GM21526 (cell line): Measurements from ENCODE around the gene ZNF345.

Source experiments
- ATAC-seq: cut with Tn5 transposase; IDR thresholded peaks from one replicate; pipeline ENCODE4 v1.9.1; 2021; ENCODE audit warnings: moderate library complexity; ENCODE audit not compliant: unreplicated experiment, low FRiP score

The ZNF345 gene

DNA sequence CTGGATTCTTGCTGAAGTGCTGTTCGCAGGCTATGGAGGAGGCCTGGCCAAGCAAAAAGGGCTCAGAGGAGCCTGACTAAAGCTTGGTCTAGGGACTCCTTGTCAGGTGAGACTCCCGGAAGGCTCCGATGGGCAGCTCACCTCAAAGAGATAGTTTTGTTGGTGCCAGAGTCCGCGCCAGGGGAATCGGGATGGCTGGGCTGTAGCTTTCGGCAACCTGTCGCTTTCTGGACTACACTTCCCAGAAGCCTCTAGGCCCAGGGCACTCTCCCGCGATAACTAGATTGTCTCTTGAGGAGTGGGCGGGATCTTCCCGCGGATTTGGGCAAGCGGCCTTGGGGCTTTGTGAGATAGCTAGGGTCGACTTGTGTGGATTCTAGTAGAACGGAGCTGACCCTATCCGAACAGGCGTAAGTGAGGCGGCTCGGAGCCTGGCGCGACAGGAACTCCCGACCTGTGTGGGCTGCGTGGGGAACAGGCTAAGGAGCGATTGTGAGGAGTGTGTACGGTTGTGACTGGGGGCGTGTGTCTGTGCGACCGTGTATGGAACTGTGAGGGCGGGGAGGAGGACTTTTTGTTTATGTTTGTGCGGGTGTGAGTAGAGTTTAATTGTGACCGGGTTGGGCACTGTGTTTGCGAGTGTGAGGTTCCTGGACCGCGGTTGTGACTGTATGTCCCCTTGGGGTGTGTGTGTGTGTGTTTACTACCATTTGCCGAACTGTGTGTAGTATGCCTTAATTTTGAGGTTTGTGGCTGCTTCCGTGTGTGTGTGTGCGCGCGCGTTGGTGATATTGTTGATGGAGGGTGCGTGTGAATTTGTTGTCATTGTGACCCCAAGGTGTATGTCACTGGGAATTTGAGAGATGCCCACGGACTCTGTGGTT is at the start of gene ZNF345:
Gene ZNF345 (plus strand): TSS at position 318 of the 884 bp plus-strand sequence. CDS start 25,955 bp downstream, outside the sequence.
- peak; percentile 75 for ATAC-seq

DNA sequence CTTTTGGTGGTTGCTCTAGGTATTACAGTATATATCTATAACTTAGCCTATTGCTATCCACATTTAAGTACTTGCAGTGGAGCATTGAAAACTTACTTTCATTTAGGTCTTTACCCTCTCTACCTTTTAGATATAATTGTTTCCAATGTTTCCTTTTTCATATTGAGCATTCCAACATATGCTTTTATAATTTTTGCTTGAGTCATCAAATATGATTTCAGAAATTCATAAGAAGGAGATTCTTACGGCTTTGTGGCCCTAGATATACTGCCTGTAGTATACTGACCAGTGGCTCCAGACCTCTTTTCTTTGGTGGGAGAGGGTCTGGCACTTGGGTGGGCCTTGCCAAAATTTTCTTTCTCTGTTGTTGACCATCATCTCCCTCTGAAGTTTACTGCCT is 45.3 kb upstream of the ZNF345 start:
- no peak for ATAC-seq

DNA sequence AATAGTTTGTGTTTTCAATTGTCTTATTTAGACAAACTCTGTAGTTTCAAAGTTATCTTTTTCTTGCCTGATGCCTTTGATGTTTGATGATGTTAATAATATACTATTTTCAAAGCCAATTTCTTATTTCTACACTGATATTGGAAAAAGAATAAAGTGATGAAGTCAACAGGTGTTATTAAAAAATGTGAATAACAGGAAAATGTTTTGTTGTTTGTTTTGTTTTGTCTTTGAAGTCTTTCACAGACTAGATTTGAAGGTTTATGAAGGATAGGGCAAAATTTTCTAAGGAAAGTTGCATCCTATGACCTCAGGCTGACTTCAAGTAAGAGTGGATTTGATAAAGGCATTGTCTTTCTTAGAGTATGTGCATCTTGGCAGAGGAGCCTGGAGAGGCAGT is 43.6 kb upstream of the ZNF345 start:
- no peak for ATAC-seq

DNA sequence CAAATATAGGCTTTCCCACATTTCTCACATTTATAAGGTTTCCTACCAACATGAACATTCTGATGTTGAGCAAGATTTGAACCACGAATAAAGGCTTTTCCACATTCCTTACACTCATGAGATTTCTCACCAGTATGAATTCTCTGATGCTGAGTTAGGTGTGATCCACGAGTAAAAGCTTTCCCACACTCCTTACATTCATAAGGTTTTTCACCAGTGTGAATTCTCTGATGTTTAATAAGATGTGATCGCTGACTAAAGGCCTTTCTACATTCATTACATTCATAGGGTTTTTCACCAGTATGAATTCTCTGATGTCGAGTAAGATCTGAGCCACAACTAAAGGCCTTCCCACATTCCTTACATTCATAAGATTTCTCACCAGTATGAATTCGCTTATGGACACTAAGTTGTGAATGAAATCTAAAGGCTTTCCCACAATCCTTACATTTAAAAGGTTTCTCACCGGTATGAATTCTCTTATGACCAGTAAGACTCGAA is 31.5 kb upstream of the ZNF345 start:
- ATAC-seq: no peak

DNA sequence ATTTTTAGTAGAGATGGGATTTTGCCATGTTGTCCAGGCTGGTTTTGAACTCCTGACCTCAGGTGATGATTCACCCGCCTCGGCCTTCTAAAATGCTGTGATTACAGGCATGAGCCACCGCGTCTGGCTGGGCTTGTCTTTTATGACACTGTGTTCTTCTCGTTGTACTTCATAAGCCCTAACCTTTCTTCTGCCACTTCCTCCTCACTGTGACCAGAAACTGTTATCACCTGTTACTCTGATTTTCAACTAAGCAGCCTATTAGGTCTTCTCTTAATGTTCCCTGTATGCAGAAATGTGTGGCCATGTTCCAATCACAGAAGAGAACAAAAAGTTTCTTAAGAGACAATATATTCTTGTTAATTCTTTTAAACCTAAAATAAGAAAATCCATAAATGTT is 28.9 kb upstream of the ZNF345 start:
- ATAC-seq: no peak

DNA sequence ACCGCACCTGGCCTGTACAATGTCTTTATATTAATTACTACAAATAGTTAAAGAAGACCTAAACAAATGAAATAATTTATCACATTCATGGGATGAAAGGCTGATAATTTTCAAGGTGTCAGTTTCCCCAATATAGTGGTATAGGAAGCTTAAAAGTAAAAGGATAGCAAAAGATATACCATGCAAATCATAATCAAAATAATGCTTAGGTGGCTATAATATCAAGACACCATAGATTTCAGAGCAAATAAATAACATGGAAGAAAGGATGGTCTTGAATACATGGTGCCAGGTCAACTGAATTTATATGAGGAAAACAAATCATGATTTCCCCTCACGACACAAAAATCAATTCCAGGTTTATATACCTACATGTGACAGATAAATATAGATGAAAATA is 17.2 kb upstream of the ZNF345 start:
- ATAC-seq: no peak

DNA sequence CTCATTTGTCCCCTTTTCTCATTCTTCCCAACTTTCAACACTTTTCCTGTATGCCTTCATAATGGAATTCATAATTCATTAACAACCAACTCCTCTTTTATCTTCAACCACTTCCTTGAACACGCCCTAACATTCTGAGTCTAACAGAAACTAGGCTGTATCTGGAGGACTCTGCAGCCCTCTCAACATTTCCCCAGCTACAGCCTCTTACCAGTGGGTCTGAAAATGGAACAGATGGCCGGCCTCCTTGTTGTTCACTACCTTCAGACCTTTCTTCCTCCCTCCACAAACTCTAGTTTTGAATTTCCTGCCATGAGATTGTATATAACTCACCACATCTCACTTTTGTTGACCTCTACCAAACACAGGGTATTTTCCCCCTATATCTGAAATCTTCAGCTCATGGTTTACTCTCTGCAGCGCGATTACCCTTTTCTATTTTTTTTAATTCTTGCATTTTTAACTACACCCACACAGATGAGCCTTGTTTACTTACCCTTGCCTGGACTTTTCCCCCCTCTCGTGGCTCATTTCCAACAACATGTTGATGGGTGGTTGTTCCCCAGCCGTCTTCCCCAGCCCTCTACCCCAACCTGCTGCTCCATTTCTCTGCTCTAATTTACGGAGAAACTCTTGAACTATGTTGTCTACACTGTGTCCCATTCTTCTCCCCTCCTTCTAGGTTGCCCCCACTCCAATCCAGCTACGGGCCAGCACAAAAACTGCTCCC is 13.3 kb upstream of the ZNF345 start:
- no peak for ATAC-seq

DNA sequence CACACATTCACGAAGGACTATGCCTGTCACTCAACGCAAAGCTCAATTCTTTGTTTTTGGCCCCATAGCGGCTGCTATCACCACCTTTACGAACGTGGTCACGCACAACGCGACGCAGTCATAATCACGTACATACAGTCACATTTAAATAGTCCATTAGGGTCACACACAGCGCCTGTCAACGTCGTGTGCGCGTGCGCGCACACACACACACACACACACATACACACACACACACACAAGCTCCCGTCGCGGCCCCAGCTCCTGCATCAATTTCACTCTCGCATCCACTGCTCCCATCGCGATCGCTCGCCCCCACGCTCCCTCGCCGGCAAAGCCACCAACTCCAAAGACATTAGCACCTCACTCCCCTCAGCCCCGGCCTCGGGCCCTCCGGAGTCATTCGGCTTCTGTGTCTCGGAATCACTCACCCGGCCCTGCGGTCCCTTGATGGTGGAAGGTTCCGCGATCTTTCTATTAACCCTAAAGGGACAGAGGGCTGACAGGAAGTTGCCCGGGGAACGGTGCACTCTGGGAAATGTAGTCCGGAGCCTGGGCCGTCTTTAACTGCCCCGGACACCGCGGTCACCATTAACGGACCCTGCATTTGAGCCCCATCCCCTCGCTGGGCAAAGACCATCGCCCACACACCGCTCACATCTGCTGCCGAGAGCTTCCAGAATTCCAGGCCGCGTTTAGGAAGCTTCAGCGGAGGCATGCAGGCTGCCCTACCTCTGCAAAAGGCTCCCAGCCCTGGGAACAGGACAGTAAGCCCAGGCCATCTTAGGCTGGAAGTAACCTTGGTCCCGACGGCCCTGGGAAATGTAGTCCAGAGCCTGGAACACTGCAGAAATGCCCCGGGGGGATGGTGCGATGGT is 12.5 kb upstream of the ZNF345 start, which contains the start of gene ZNF790:
Gene ZNF790 (minus strand): TSS at position 482 of the 878 bp plus-strand sequence. CDS start 12,768 bp downstream, outside the sequence.
- peak; percentile 81 for ATAC-seq

DNA sequence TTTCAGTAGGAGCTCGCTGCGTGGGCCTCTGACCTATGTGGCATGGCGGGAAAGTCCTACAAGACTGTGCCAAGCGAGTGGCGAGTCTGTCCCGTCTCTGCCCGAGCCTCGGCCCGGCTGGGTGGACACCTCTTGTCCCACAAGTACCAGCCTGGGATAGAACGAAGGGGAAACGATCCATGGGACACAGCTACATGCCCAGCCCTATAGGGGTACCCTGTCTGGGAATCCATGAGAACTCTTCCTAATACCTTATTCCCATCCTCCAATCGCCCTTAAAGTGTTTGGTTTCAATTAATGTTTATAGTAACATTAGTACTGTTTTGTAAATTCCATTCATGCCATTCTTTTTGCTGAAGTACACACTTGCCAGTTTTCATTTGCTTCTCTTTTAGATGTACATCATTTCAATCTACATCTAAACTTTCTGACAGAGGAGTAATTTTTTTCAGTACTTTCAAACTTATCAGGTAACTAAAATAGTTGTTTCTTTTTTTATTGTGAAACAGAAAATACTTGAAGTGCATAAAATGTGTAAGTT is 11.8 kb upstream of the ZNF345 start:
- no peak for ATAC-seq

DNA sequence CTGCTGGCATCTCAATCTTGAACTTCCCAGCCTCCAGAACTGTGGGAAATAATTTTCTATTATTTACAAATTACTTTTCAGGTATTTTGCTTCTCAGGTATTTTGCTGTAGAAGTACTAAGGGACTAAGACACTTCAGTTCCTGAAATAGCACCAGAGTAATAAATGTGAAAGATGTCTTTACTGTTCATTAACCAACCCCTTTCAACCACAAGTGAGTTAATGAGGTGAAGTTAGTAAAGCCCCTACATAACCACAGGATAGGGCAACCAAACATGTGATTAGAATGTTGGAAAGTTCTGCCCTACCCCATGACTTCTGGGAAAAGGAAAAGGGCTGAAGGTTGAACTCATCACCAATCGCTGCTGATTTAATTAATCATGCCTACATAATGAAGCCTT is 2.7 kb upstream of the ZNF345 start:
- ATAC-seq: no peak

DNA sequence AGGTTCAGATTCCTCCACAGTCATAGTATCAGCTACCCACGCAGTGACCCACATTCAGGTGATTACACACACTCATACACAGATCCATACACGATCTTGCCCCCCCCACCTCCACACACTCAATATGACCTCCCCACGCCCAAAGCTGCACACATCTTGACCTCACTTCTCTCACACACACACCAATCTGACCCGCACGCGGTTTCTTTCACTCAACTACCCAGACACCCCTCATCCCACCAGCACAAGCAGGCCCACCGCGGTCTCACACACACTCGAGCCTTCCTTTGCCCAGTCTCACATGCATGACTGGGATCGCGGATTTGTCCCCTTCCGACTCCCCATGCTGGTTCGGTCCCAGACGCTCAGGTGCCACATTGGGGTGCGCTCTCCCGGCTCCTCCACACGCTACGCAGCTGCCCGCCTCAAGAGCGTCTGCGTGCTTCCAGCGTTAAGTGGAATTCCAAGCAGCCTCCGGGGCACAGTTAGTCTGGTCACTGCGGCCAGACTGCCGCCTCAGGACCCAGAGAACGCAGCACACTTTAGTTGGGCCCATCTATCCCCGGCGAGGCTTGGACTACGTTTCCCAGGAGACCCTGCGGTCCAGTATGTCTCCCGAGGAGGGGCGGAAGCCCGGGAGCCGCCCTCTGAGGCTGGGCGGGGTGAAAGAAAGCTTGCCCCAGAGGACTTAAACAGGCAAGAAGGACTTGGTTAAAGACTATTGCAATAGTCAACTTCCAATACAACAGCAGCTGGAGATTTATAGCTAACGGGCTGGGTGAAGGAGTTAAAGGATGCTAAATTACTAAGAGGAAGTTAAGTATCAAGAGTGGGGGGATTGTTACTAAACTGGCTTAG is 746 bp upstream of the ZNF345 start:
- peak; percentile 88 for ATAC-seq

DNA sequence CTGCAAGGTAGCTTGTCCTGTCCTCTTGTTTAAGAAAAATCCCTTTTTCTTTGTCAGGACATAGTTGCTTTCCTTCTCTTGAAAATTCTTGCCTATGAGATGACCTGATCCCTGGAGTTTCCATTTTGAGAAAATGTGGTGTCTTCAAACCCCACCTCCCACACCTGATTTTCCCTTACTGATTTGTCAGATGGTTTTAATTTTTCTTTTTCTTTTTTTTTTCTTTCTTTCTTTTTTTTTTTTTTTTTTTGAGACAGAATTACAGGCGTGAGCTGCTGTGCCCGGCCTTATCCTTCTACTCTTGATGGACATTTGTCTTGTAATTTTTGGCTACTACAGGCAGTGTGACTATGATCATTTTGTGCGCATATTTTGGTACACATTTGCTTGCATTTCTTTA is 1.2 kb downstream of the ZNF345 start:
- ATAC-seq: no peak

DNA sequence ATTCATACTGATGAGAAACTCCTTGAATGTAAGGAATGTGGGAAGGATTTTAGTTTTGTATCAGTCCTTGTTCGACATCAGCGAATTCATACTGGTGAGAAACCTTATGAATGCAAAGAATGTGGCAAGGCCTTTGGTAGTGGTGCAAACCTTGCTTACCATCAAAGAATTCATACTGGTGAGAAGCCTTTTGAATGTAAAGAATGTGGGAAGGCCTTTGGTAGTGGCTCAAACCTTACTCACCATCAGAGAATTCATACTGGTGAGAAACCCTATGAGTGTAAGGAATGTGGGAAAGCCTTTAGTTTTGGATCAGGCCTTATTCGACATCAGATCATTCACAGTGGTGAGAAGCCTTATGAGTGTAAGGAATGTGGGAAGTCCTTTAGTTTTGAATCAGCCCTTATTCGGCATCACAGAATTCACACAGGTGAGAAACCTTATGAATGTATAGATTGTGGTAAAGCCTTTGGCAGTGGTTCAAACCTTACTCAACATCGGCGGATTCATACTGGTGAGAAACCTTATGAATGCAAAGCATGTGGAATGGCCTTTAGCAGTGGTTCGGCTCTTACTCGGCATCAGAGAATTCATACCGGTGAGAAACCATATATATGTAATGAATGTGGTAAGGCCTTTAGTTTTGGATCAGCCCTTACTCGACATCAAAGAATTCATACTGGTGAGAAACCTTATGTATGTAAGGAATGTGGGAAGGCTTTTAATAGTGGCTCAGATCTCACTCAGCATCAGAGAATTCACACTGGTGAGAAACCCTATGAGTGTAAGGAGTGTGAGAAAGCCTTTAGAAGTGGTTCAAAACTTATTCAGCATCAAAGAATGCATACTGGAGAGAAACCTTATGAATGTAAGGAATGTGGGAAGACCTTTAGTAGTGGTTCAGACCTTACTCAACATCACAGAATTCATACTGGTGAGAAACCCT is 26.6 kb downstream of the ZNF345 start:
- ATAC-seq: no peak

DNA sequence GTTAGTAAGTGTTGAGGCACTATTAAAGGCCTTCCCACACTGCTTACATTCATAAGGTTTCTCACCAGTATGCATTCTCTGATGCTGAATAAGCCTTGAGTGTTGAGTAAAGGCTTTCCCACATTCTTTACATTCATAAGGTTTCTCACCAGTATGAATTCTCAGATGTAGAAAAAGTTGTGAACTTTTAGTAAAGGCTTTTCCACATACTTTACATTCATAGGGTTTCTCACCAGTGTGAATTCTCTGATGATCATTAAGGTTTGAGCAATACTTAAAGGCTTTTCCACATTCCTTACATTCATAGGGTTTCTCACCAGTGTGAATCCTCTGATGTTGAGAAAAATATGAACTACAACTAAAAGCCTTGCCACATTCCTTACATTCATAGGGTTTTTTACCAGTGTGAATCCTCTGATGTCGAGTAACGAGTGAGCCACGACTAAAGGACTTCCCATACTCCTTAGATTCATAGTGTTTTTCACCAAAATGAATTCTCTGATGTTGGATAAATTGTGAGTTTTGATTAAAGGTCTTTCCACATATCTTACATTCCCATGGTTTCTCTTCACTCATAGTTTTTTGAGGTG is 41.2 kb downstream of the ZNF345 start:
- ATAC-seq: no peak

DNA sequence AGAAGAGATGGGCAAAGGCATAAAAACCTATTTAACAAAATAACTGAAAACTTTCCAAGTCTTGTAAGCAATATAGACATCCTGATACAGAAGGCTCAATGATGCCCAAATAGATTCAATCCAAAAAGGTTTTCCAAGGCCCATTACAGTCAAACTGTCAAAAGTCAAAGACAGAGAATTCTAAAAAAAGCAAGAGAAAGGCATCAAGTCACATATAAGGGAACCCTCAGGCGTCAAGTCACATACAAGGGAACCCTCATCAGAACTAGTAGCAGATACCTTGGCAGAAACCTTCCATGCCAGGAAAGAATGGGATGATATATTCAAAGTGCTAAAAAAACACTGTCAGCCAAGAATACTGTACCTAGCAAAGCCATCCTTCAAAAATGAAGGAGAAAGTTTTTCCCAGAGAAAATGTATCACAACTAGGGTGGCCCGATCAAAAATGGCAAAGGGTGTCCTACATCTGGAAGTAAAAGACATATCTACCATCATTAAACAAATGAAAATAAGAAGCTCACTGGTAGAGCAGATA is 44.2 kb downstream of the ZNF345 start:
- ATAC-seq: no peak

DNA sequence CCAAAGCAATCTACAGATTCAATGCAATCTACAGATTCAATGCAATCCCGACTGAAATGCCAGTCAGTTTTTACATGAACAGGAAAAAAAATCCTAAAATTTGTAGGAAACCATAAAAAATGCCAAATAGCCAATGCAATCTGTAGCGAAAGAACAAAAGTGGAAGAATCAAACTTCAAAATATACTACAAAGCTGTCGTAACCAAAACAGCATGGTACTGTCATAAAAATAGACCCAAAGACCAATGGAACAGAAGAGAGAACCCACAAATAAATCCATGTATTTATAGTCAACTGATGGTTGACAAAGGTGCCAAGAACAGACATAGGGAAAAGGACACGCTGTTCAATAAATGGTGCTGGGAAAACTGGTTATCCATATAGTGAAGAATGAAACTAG is 47.7 kb downstream of the ZNF345 start:
- ATAC-seq: no peak

DNA sequence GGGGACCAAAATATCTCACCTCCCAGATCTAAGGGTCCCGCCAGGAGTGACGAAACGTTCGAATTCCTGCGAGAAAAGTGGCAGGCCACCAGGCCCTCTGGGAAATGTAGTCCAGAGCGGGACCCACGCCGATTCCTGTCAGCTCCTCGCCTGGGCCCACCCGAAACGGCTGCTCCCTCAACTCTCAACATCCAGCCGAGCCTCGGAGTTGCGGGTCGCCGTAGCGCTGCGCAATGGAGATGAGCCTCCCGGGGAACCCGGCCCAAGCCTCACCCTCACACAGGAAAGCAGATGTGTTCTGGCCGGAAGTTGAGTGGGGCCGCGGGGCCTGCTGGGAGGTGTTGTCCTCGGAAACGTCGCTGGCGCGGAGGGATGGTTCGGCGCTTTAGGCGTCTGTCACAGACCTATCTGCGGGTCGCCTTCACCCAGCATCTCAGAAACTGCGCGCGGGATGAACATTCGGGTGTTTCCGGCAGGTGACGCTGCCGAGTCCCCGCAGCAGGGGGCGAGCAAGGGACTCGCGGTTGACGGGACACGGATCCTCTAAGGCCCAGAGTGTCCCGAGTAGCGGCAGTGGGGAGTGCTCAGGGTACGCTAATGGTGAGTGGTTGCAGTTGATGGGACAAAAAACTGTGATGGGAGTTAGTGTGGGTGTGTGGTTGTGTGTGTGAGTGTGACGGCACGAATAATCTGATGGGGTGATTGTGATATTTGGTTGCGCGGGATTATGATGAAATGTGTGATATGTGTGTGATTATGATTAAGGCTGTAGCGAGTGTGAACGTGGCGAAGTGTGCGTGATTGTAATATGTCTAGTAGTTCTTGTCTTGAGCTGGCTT is 65.5 kb downstream of the ZNF345 start, which contains the start of the genes ZNF568 and ZNF829:
Gene ZNF568 (plus strand): TSS at position 341 of the 839 bp plus-strand sequence. CDS start 6,439 bp downstream, outside the sequence.
Gene ZNF829 (minus strand): TSS at position 300 of the 839 bp plus-strand sequence. CDS start 1,124 bp downstream, outside the sequence.
- ATAC-seq: peak; percentile 75
